SK-N-DZ (cell line): ENCODE measurements around the gene TMPO. TPM values are rescaled to one million over a fixed set of nuclear protein-coding genes. Genes with fewer than 3 reads are reported as not detected.
"Not testable (repeated sequence)": the region's sequence is repeated elsewhere in the genome, so short reads cannot be mapped to it uniquely, and the experiment has no call there.

Experiments
- DNase-seq: peaks from one replicate; pipeline ENCODE4 v3.0.0-alpha.2; 2015; ENCODE audit warnings: low spot score
- polyA plus RNA-seq, 2 experiments: library from polyadenylated mRNA; depleted of rRNA; stranded (reverse); fragments of >200 nt; gene quantifications; 2 replicates each; pipeline ENCODE4 v1.2.3, GENCODE V29; 2014

The TMPO gene, protein sequence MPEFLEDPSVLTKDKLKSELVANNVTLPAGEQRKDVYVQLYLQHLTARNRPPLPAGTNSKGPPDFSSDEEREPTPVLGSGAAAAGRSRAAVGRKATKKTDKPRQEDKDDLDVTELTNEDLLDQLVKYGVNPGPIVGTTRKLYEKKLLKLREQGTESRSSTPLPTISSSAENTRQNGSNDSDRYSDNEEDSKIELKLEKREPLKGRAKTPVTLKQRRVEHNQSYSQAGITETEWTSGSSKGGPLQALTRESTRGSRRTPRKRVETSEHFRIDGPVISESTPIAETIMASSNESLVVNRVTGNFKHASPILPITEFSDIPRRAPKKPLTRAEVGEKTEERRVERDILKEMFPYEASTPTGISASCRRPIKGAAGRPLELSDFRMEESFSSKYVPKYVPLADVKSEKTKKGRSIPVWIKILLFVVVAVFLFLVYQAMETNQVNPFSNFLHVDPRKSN
- polyA plus RNA-seq (2014; cell fraction: cytosol; rRNA removed): 372 and 415 TPM in 2 replicates
- polyA plus RNA-seq (2014; cell fraction: nucleus; rRNA removed): 248 and 287 TPM in 2 replicates

DNA sequence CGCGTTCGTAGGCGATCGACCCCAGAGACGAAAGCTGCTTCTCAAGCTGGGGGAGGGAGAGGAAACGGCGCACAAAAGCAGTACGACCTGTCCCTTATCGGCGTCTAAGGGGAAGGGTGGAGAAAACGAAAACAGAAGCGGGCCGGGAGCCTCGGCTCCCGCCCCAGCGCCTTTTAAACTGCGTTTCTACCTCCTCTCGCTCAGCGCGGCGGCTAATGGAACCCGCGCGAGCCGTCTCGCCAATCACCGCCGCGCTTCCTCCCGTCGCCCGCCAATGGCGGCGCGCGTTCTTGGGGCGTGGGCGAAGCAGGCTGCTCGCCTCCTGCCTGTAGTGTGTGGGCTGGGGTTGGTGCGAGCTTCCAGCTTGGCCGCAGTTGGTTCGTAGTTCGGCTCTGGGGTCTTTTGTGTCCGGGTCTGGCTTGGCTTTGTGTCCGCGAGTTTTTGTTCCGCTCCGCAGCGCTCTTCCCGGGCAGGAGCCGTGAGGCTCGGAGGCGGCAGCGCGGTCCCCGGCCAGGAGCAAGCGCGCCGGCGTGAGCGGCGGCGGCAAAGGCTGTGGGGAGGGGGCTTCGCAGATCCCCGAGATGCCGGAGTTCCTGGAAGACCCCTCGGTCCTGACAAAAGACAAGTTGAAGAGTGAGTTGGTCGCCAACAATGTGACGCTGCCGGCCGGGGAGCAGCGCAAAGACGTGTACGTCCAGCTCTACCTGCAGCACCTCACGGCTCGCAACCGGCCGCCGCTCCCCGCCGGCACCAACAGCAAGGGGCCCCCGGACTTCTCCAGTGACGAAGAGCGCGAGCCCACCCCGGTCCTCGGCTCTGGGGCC lies at the start of gene TMPO:
Gene TMPO (plus strand): TSS at position 304 of the 824 bp plus-strand sequence. CDS start 278 bp downstream, at position 582.
- peak; percentile 93 for DNase-seq

DNA sequence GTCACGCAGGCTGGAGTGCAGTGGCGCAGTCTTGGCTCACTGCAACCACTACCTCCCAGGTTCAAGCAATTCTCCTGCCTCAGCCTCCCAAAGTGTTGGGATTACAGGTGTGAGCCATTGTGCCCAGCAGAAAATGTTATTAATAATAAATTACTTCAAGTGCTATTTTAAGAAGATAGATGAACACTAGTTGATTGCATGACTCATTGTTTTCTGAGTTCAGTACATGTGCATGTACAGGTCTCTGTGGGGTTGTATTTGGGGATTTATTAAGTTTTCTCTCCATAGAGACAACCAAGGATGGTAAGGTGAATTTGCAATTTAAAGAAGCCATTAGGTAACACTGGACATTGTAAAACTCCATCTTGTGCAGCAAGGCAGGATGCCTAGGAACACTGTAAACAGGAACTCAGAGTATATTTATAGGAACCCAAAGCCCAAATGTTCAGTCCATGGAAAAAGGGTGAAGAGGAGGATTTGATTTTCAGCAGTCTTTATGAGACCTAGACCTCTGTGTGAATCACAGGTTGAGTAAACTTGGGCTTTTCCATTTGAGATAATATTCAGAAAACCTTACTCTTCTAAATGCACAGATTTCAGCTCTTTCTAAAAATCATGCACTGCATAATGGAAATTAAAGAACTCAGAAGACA lies 49.3 kb upstream of the TMPO start:
- DNase-seq: no peak

DNA sequence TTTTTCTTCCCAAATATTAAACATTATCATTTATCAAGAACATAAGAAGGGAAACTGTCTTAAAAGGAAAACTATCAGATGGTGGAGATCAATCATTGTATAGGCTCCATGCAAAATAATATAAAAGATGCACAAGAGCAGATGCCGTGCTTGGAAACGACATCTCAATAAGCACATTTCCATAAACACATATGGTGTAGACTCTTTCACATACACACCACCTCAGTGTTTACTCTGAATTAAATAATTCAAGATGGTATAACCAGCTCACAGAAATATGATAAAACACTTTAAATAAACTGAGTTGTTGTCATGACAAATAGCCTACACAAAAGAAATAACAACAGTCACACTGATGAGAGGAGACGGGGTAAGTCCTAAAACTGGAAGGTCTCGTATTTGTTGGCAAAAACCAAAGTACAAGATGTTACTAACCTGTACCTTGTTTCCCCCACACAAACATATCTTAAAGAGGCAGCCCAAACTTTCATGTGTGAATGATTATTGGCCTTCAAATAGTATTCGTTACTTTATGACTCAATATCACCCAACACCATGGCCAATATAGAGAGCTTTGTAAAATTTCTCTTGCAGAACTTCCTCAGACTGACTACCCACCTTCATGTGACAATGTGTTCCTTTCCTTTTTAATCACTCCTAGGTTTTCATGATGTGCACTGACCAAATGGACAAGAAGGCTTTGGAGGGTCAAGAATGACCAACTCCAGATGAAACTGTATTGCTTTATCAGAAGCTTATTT lies 48.6 kb upstream of the TMPO start:
- no peak for DNase-seq

DNA sequence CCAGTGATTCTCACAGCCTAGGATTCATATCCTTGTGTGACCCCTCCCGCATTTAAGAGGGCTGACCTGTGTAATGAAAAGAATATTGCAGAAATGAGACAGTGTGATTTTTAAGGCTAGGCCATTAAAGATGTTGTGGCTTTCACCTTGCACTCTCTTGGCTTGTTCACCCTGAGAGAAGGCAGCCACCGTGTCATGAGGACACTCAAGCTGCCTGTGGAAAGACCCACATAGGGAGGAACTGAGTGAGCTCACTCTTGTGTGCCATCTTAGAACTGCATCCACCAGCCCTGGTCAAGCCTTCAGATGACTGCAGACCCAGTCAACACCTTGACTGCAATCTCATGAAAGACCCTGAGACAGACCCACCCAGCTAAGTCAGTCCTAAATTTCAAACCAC lies 46.3 kb upstream of the TMPO start:
- no peak for DNase-seq

DNA sequence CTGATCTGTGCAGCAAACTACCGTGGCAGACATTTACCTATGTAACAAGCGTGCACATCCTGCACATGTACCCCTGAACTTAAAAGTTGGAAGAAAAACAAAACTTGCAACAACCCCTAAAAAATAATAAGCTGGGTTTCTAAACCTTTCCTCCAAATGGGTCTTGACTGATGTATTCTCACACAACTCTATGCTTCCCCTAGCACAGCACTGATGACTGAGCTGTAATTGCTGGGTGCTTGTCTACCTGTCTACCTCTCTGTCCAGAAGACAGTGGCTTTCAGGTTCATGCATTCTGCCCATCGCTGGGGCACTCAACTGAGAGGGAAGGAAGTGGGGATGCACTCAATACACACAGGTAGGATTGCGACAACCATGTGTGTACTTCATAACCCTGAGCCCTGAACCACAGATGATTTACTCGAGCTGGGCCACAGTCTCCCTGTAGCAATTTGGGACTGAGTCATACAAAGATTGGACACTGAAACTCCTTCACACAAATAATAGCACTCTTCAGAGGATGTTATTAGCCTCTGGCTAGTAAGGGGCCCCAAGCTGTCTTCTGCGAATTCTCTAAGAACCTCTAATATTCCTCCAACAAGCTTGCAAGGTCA lies 44.8 kb upstream of the TMPO start:
- DNase-seq: no peak

DNA sequence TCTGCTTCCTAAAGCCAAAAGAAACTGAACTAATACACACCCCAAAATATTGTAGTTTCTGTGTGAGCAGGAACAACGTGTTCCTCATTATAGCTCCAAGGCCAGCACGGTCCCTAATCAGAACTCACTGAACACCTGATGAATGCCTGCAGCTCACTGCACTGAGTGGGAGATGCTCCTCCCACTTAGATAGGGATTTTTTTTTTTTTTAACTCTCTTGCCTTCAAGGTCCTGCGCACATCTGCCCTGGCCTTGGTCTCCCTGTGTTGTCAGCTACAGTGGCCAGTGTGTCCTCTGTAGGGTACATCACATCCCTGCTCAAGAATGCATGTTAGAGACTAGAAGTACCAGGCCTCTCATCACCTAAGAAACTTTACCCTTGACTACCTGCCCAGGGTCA lies 44.3 kb upstream of the TMPO start:
- no peak for DNase-seq

DNA sequence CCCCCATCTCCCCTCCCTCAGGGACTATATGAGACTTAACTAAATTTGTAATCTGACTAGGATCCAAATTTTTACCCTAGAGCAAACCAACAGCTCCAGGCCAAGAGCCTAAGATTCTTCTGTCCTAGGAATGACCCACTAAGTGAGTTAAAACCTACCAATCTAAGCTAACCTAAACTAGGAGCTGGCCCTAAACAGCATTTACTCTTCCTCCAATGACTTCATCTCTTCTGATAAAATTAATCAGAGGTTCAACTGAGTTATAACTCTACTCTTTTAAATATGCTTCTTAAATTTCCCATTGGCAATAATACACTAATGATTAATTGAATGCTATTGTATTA lies 39.9 kb upstream of the TMPO start:
- DNase-seq: no peak

DNA sequence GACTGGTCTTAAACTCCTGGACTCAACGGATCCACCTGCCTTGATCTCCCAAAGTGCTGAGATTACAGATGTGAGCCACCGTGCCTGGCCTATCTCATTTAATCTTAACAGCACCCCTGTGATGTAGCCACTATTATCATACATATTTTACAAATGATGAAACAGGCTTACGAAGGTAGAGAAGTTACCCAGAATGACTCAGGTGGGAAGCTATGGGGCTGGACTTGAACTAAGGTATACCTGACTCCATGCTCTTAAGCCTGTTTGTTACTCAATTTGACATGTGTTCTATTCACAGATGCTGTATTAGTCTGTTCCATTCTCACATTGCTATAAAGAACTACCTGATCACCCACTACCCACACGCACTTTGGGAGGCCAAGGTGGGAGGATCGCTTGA lies 36.8 kb upstream of the TMPO start:
- DNase-seq: no peak

DNA sequence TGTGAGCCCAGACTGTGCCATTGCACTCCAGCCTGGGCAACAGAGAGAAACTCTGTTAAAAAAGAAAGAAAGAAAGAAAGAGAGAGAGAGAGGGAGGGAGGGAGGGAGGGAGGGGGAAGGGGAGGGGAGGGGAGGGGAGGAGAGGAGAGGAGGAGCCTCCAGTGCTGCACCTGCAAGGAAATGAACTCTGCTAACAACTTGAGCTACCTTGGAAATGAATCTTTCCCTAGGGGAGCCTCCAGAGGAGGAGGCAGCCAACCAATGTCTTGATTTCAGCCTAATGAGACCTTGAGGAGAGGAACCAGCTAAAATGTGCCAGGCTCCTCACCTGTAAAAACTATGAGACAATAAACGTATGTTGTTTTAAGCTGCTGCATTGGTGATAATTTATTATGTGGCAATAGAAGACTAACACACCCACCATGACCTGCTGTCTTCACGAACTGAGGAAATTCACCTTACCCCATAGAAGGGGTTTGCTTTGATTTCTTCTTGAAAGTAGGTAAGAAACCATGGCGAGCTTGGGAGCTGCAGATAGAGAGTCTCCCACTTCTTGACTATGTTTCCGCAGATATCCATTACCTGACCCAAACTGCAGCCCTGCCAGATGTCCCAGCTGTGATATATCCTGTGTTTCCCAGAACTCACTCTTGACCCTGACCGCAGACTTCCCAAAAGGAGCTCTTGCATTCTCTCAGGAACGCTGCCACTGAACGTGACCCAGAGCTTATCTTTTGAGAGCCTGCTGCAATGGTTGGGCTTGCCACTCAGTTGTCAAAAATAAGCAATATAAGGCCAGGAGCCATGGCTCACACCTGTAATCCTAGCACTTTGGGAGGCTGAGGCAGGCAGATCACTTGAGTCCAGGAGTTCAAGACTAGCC lies 31.5 kb upstream of the TMPO start:
- no peak for DNase-seq

DNA sequence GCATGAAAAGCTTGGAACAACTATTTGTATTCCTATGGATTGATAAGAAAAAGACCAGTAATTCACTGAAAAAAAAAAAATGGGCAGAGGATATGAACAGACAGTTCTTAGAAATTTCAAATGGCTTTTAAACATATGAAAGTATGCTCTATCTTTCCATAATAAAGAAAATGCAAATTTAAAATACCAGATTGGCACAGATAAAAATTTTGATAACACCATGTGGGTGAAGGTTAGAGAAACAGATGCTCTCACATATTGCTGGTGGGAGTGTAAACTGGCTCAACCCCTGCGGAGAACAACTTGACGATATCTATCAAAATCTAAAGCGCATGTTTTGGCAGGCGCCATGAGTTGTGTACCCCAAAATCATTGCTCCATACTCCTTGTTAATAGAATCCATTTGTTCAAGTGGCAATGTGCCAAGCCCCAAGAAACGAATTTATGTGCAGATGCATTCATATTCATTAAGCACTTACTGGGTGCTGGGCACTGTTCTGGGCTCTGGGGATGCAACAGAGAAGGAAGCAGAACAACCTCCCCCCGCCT lies 29.5 kb upstream of the TMPO start:
- no peak for DNase-seq

DNA sequence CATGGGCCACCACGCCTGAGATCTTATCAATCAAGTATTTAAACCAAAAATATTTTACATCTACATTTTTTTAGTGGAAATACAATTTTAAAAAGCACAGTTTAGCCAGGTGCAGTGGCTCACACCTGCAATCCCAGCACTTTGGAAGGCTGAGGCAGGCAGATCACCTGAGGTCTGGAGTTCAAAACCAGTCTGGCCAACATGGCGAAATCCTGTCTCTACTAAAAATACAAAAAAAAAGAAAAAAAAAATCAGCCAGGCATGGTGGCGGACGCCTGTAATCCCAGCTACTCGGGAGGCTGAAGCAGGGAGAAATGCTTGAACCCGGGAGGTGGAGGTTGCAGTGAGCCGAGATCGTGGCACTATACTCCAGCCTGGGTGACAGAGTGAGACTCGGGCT lies 27.0 kb upstream of the TMPO start:
- not testable (repeated sequence) for DNase-seq

DNA sequence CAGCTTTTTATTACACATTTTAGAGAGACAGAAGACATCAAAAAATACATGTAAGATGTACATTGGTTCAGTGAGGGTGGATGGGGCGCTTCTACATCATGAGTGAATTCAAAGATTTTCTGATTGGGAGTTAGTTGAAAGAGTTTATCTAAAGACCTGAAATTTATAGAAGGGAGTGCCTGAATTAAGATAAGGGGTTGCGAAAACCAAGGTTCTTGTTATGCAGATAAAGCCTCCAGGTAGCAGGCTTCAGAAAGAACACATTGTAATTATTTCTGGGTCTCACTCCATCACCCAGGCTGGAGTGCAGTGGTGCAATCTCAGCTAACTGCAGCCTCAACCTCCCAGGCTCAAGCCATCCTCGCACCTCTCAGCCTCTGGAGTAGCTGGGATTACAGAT lies 26.2 kb upstream of the TMPO start:
- no peak for DNase-seq

DNA sequence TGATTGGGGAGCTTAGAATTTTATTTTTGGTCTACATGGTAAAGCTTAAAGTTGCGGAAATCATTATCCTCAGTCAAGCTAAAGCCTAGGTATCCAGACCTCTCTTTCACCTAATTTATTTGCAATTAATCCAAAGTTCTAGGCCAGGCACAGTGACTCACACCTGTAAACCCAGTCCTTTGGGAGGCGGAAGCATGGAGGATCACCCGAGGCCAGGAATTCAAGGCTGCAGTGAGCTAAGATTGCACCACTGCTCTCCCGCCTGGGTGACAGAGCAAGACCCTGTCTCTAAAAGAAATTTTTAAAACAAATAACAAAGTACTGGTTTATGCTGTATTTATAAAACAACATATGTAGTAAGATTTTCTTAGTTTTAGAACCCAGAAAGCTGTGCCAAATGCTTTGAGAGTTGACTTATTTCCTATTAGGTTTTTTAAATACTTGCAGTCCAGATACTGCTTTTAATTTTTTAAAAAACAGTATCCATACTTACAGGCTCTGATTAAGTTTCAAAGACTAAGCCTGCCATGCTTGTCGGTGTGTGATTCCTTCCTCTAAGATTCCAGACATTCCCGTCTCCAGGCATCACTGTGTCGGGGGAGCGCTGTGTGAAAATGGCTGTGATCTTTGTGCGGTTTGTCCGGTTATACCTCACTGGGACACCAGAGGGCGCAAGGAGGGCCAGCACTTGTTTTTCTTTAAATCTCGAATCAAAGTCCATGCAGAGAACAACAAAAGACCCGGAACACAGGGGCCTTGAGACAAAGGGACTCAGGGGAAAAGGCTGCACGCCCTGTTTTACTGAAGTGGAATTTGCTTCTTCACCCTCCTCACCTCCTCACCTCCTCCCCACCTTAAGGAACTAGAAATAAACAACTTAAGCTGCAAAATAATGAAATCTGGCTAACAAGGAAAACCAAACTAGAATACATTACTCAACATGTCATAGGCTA lies 24.6 kb upstream of the TMPO start:
- DNase-seq: peak; percentile 91

DNA sequence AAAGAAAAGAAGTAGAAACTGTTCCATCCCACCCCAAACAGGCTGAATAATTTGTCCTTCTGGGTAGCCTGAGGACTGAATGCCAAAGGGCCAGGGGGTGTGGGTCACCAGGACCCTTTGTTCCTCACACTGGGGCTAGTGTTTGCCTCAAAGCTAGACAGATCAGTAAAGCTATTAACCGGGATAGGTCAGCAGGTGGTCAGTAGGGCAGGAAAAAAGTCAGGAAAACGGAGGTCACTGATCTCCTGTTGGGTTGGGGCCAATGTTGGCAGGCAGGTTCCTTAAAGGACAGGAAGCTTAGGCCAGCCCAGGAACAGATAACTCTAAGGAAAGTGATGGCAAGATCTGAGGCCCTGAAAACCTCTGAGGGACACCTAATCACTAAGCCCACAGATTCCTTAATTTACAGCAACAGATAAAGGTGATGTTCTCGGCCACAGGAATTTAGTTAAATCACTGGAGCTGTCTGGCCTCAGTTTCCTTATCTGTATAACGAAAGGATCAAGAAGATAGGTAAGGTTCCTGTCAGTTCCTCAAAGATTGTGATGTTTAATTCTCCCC lies 22.7 kb upstream of the TMPO start:
- DNase-seq: no peak

DNA sequence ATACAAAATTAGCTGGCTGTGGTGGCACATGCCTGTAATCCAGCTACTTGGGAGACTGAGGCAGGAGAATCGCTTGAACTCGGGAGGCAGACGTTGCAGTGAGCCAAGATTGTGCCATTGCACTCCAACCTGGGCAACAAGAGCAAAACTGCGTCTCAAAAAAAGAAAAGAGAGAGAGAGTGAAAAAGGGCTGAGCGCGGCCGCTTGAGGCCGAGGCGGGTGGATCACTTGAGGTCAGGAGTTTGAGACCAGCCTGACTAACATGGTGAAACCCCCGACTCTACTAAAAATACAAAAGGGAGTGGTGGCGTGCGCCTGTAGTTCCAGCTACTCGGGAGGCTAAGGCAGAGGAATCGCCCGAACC lies 14.1 kb upstream of the TMPO start:
- not testable (repeated sequence) for DNase-seq

DNA sequence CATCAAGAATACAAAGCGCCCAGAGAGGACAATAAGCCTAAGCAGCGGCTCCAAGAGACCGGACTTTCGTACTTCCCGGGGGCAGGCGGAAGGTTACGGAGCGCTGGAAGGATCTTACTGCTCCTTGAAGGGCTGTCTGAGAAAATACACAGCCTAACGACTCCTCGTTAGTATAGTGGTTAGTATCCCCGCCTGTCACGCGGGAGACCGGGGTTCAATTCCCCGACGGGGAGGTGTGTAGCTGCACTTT lies 12.1 kb upstream of the TMPO start:
- peak; percentile 93 for DNase-seq

DNA sequence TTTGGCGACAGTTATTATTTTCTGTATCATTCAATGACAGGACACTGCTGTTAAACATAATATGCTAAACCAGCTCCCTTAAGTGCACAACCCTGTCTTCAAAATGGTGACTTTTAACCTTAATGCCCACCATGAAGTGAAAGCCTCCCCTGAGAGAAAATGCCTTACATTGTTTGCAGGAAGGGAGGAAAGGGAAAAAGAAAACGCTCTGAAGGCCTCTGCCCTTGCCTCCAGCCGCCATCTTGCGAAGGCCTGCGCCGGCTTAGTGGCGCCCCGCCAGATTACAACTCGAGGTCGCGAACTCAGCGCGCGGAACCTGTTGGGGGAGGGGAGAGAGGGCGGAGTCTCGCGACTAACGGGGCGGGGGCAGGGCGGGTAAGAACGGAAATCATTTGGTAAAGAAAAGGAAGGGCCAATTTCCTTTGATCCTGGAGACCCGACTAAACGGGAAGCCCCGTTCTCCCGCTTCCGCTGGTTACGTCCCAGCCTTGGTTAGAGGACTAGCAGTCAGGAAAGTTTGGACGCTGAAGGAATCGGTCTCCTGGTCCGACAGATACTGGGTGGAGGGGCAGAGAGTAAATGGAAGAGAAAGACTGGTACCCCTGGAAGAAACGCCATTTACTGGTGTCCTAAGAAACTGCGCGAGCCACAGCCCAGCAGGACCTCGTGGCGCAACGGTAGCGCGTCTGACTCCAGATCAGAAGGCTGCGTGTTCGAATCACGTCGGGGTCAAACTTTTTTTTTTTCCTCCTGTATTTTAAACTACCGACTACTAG lies 11.6 kb upstream of the TMPO start:
- peak; percentile 93 for DNase-seq

DNA sequence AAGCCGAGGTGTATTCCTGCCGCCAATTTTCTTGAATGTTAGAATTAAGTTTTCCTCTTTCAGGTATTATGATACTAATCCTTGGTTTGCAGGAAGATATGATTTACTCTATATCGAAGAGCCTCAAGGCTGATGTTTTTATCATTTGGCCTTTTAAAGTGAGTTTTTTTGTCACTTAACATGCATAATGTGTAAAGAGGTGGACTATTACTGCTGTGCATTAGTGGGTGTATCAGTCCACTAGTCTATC lies 11.1 kb upstream of the TMPO start:
- no peak for DNase-seq
